Measurements from ENCODE around the gene CD164L2.

- no peak for TF ChIP-seq CTCF (conservative IDR thresholded peaks at IDR 0.05; ENCODE audit: low read length)
- no peak for TF ChIP-seq EZH2phosphoT487 (IDR thresholded peaks at IDR 0.05; ENCODE audit: borderline replicate concordance)
Measured at GRCh38 chr1:27359822-27360158, 23.3 kb downstream of the CD164L2 start.

All from Loucy (cell line).